ENCODE data around the gene CCL19.

GRCh38 chr9:34651876-34652601 is 39.0 kb downstream of the CCL19 start, which contains the start of gene IL11RA:
- TF ChIP-seq EZH2 (IDR thresholded peaks at IDR 0.05; ENCODE audit: borderline replicate concordance, low read length) (no peak), CTCF (conservative IDR thresholded peaks at IDR 0.05 in 1 of 2, IDR thresholded peaks at IDR 0.05 in 1 of 2; ENCODE audit: extremely low read depth in 1 of 2, insufficient read depth in 1 of 2, low read depth in 1 of 2, low read length in 2 of 2) (no peak)

Measured in mammary epithelial cell (primary cell).